K562 (cell line): ENCODE results near the gene PPP1CA. TPM values are rescaled to one million over a fixed set of nuclear protein-coding genes. Genes with fewer than 3 reads are reported as not detected.

Experiments
- ARID1B ChIP-seq: fragments of 450-650 bp; IDR thresholded peaks from 2 replicates; pipeline ENCODE4 v1.6.1; 2016; ENCODE audit warnings: antibody characterized with exemption, mild to moderate bottlenecking, inconsistent platforms
- CBX1 ChIP-seq: sonication (generic); IDR thresholded peaks from 2 replicates; pipeline ENCODE4 v1.6.1; 2016; ENCODE audit warnings: antibody characterized with exemption, low read depth, mild to moderate bottlenecking
- CGGBP1 ChIP-seq: fragments of 250-450 bp; sonication (Bioruptor Pico); IDR thresholded peaks from 2 replicates; pipeline ENCODE4 v1.9.0; 2021; ENCODE audit warnings: mild to moderate bottlenecking
- CLOCK ChIP-seq: fragments of 250-450 bp; sonication (Bioruptor Pico); IDR thresholded peaks from 2 replicates; pipeline ENCODE4 v1.4.0; 2020; ENCODE audit warnings: mild to moderate bottlenecking, moderate library complexity, borderline replicate concordance
- CREB3L1 ChIP-seq: fragments of 450-650 bp; IDR thresholded peaks from 2 replicates; pipeline ENCODE4 v1.6.1; 2014; ENCODE audit warnings: low read depth, mild to moderate bottlenecking, moderate library complexity, borderline replicate concordance
- DACH1 ChIP-seq: fragments of 450-650 bp; IDR thresholded peaks from 2 replicates; pipeline ENCODE4 v1.6.1; 2018; ENCODE audit not compliant: partially characterized antibody
- E2F6 ChIP-seq, 2 experiments: IDR thresholded peaks; 2 replicates each; pipeline ENCODE4 v1.6.1; 2011; ENCODE audit warnings: borderline replicate concordance in 1 of 2, control low read depth in 1 of 2, low read depth in 1 of 2, low read length in 1 of 2, mild to moderate bottlenecking in 1 of 2, mixed read lengths in 1 of 2, moderate library complexity in 1 of 2; ENCODE audit not compliant: insufficient read depth in 1 of 2, insufficient read length in 1 of 2, poor library complexity in 1 of 2, severe bottlenecking in 1 of 2; ENCODE audit errors: extremely low read depth in 1 of 2
- ESRRB ChIP-seq: fragments of 250-450 bp; sonication (Bioruptor Pico); IDR thresholded peaks from 2 replicates; pipeline ENCODE4 v1.5.0; 2020; ENCODE audit warnings: mild to moderate bottlenecking, moderate library complexity, borderline replicate concordance
- EZH2 ChIP-seq: IDR thresholded peaks from 2 replicates; pipeline ENCODE4 v1.6.1; 2012; ENCODE audit warnings: low read depth, mild to moderate bottlenecking, inconsistent platforms, low read length, borderline replicate concordance
- KLF1 ChIP-seq: fragments of 450-650 bp; IDR thresholded peaks from 2 replicates; pipeline ENCODE4 v1.6.1; 2016; ENCODE audit warnings: missing genetic modification characterization, missing compliant biosample characterization
- LARP7 ChIP-seq: fragments of 450-650 bp; IDR thresholded peaks from 2 replicates; pipeline ENCODE4 v1.6.1; 2016
- NR2C1 ChIP-seq, 2 experiments: fragments of 450-650 bp; IDR thresholded peaks; 2 replicates each; pipeline ENCODE4 v1.6.1; 2017; ENCODE audit warnings: mild to moderate bottlenecking in 2 of 2, antibody characterized with exemption in 1 of 2, inconsistent platforms in 1 of 2, missing compliant biosample characterization in 1 of 2, missing genetic modification characterization in 1 of 2
- NR2C2 ChIP-seq, 2 experiments: fragments of 200-800 bp in 1 of 2; sonication (Bioruptor generic) in 1 of 2; sonication (generic) in 1 of 2; formaldehyde crosslinking in 1 of 2; IDR thresholded peaks; 2 replicates each; pipeline versions ENCODE4 v1.6.1 to v1.8.0; 2016 to 2022; ENCODE audit warnings: mild to moderate bottlenecking in 1 of 2, missing compliant biosample characterization in 1 of 2, missing genetic modification characterization in 1 of 2, missing genetic modification reagents in 1 of 2
- OTX1 ChIP-seq: fragments of 450-650 bp; formaldehyde crosslinking; IDR thresholded peaks from 2 replicates; pipeline ENCODE4 v1.4.0; 2022; ENCODE audit warnings: mild to moderate bottlenecking
- RFX5 ChIP-seq: IDR thresholded peaks from 2 replicates; pipeline ENCODE4 v1.6.1; 2011; ENCODE audit warnings: low read depth, mild to moderate bottlenecking, improper control_type of control experiment, low read length
- SREBF1 ChIP-seq: fragments of 150-350 bp; IDR thresholded peaks from 2 replicates; pipeline ENCODE4 v1.6.1; 2014; ENCODE audit warnings: antibody characterized with exemption, low read depth, low read length, borderline replicate concordance
- SUPT5H ChIP-seq: fragments of 450-650 bp; IDR thresholded peaks from 2 replicates; pipeline ENCODE4 v1.6.1; 2016
- ZKSCAN3 ChIP-seq: fragments of 250-450 bp; sonication (Bioruptor Pico); IDR thresholded peaks from 2 replicates; pipeline ENCODE4 v1.4.0; 2020
- ZNF212 ChIP-seq: fragments of 450-650 bp; formaldehyde crosslinking; IDR thresholded peaks from 2 replicates; pipeline ENCODE4 v1.4.0; 2020; ENCODE audit warnings: mild to moderate bottlenecking
- ZNF436 ChIP-seq: fragments of 250-450, 450-650 bp; sonication (Bioruptor Pico); formaldehyde crosslinking; IDR thresholded peaks from 2 replicates; pipeline ENCODE4 v1.7.0; 2020; ENCODE audit warnings: mild to moderate bottlenecking
- ZNF551 ChIP-seq: fragments of 250-450 bp; sonication (Bioruptor Pico); IDR thresholded peaks from 2 replicates; pipeline ENCODE4 v1.5.0; 2021; ENCODE audit warnings: mild to moderate bottlenecking, moderate library complexity
- polyA plus RNA-seq, 8 experiments: library from polyadenylated mRNA; depleted of rRNA in 4 of 8; stranded (reverse) in 5 of 8; unstranded in 3 of 8; fragments of >200 nt; fragmentation: Nextera tagmentation in 2 of 8; fragmentation: Illumina TruSeq in 1 of 8; extraction: Ambion mirVana in 2 of 8; extraction: Trizol in 1 of 8; gene quantifications; 2 replicates each; pipeline versions ENCODE4 v1.2.1 to v1.2.3, GENCODE V29; 2011 to 2014; ENCODE audit warnings: inconsistent platforms in 1 of 8, missing spikeins in 1 of 8
- total RNA-seq, 7 experiments: library from RNA; depleted of rRNA in 6 of 7; stranded (reverse); fragments of >200 nt in 6 of 7; fragmentation: Illumina TruSeq in 2 of 7; extraction: Trizol in 2 of 7; gene quantifications; 2 replicates each; pipeline versions ENCODE4 v1.2.1 to v1.2.3, GENCODE V29; 2011 to 2021; ENCODE audit warnings: low replicate concordance in 1 of 7

The PPP1CA gene
- total and polyA plus RNA-seq, 9 of the 15 experiments (the other 6 are each of a cell fraction or from before 2014, with no cell fraction given) = 18.2 to 242 (median 188) TPM

GRCh38 chr11:67436459-67437081 lies 34.9 kb upstream of the PPP1CA start (continued):
- TF ChIP-seq CLOCK (CRISPR knock-in tag) (no peak), ESRRB (CRISPR knock-in tag) (no peak), SREBF1 (no peak), CGGBP1 (CRISPR knock-in tag) (no peak), ZNF551 (CRISPR knock-in tag) (no peak), NR2C1 (IDR thresholded peaks at IDR 0.05) (peak; percentile 60), NR2C1 (tag; IDR thresholded peaks at IDR 0.05) (peak; percentile 66), ZNF436 (no peak), LARP7 (0 out of 2 replicates have a peak, but pooled peaks have one; percentile 19), SUPT5H (peak; percentile 61), NR2C2 (CRISPR knock-in tag; IDR thresholded peaks at IDR 0.05) (0 out of 2 replicates have a peak, but pooled peaks have one; percentile 39), NR2C2 (tag; IDR thresholded peaks at IDR 0.05) (no peak; the same call in 1 of the 2 replicates), CREB3L1 (no peak), ARID1B (peak; percentile 63), DACH1 (peak; percentile 38), ZKSCAN3 (CRISPR knock-in tag) (no peak), KLF1 (tag) (no peak), E2F6 (IDR thresholded peaks at IDR 0.05; ENCODE audit: borderline replicate concordance in 1 of 2, extremely low read depth in 1 of 2, insufficient read depth in 1 of 2, insufficient read length in 1 of 2, low read depth in 1 of 2, low read length in 1 of 2, poor library complexity in 1 of 2, severe bottlenecking in 1 of 2) (peak; percentile 18 to 50), EZH2 (no peak), RFX5 (no peak), OTX1 (CRISPR knock-in tag) (peak; percentile 40; the same call in 1 of the 2 replicates), ZNF212 (CRISPR knock-in tag) (no peak), CBX1 (0 out of 2 replicates have a peak, but pooled peaks have one; percentile 36)
